Vagina (tissue), 2 donors: Measurements from ENCODE around the gene UNC5CL.

ENCODE experiments used
- CTCF ChIP-seq, 3 experiments: fragments of 450-650 bp in 2 of 3; fragments of 200-600 bp in 1 of 3; sonication (generic) in 1 of 3; IDR thresholded peaks; one replicate each; pipeline ENCODE4 v1.5.1; 2017 to 2019; ENCODE audit warnings: antibody characterized with exemption in 3 of 3, mild to moderate bottlenecking in 2 of 3, moderate library complexity in 2 of 3
- POLR2A ChIP-seq, 2 donors: fragments of 450-650 bp; IDR thresholded peaks; one replicate each; pipeline ENCODE4 v1.6.1; 2017; ENCODE audit warnings: antibody characterized with exemption in 2 of 2, mild to moderate bottlenecking in 2 of 2, moderate library complexity in 2 of 2

GRCh38 chr6:41036186-41036585, 2.8 kb downstream of the UNC5CL start:
- TF ChIP-seq CTCF (IDR thresholded peaks at IDR 0.05), result no peak
- TF ChIP-seq POLR2A (IDR thresholded peaks at IDR 0.05), result no peak
